ENCODE measurements around the gene TSPEAR. TPM values are rescaled to one million over a fixed set of nuclear protein-coding genes. Genes with fewer than 3 reads are reported as not detected.

Gene TSPEAR
- total and polyA plus RNA-seq, 2 of the 13 experiments (the other 11 are each of a cell fraction or from before 2014, with no cell fraction given) = 0.07 to 0.32 TPM

DNA sequence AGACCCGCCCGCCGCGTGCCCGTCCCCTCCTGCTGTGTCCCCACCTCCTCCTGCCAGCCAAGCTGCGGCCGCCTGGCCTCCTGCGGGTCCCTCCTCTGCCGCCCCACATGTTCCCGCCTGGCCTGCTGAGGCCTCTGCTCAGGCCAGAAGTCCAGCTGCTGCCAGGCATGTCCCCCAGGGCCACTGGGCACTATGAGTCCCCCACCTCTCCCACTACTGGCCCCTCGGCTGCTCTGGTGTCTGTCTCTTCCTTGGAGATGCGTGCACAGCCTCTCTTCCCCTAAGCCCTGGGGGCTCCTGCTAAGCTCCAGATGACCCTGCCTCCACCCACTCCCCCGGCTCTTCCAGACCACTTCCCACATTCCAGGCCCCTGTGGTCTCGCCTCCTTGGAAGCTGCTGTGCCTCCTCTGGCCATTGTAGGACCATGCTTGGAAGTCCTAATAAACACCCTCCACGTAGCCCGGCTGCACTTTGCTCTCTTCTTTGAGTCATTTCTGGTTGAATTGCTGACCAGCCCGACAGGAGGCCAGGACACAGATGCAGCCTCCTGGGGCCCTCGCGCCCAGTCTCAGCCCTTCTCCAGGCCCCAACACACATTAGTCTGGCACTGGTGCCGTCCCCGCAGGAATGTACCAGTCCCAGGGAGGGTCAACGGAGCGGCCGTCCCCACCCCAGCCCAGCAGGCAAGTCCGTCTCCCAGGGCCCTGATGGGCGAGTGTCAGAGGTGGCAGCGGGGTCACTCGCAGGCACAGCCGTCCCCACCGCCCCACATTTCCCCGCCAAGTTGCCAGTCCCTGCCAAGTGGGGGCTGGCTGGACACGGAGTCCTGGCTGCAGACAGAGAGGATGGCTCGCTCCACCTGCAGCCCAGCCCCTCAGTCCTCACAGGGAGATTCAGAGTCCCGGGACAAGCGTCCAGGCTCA lies 13.3 kb downstream of the TSPEAR start (continued):
- TF ChIP-seq, protein P1, sequence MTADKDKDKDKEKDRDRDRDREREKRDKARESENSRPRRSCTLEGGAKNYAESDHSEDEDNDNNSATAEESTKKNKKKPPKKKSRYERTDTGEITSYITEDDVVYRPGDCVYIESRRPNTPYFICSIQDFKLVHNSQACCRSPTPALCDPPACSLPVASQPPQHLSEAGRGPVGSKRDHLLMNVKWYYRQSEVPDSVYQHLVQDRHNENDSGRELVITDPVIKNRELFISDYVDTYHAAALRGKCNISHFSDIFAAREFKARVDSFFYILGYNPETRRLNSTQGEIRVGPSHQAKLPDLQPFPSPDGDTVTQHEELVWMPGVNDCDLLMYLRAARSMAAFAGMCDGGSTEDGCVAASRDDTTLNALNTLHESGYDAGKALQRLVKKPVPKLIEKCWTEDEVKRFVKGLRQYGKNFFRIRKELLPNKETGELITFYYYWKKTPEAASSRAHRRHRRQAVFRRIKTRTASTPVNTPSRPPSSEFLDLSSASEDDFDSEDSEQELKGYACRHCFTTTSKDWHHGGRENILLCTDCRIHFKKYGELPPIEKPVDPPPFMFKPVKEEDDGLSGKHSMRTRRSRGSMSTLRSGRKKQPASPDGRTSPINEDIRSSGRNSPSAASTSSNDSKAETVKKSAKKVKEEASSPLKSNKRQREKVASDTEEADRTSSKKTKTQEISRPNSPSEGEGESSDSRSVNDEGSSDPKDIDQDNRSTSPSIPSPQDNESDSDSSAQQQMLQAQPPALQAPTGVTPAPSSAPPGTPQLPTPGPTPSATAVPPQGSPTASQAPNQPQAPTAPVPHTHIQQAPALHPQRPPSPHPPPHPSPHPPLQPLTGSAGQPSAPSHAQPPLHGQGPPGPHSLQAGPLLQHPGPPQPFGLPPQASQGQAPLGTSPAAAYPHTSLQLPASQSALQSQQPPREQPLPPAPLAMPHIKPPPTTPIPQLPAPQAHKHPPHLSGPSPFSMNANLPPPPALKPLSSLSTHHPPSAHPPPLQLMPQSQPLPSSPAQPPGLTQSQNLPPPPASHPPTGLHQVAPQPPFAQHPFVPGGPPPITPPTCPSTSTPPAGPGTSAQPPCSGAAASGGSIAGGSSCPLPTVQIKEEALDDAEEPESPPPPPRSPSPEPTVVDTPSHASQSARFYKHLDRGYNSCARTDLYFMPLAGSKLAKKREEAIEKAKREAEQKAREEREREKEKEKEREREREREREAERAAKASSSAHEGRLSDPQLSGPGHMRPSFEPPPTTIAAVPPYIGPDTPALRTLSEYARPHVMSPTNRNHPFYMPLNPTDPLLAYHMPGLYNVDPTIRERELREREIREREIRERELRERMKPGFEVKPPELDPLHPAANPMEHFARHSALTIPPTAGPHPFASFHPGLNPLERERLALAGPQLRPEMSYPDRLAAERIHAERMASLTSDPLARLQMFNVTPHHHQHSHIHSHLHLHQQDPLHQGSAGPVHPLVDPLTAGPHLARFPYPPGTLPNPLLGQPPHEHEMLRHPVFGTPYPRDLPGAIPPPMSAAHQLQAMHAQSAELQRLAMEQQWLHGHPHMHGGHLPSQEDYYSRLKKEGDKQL (CRISPR knock-in tag; IDR thresholded peaks at IDR 0.05; ENCODE audit: low read depth) = no peak
- TF ChIP-seq NFKBIZ (CRISPR knock-in tag; IDR thresholded peaks at IDR 0.05) = no peak
- TF ChIP-seq, protein P2, sequence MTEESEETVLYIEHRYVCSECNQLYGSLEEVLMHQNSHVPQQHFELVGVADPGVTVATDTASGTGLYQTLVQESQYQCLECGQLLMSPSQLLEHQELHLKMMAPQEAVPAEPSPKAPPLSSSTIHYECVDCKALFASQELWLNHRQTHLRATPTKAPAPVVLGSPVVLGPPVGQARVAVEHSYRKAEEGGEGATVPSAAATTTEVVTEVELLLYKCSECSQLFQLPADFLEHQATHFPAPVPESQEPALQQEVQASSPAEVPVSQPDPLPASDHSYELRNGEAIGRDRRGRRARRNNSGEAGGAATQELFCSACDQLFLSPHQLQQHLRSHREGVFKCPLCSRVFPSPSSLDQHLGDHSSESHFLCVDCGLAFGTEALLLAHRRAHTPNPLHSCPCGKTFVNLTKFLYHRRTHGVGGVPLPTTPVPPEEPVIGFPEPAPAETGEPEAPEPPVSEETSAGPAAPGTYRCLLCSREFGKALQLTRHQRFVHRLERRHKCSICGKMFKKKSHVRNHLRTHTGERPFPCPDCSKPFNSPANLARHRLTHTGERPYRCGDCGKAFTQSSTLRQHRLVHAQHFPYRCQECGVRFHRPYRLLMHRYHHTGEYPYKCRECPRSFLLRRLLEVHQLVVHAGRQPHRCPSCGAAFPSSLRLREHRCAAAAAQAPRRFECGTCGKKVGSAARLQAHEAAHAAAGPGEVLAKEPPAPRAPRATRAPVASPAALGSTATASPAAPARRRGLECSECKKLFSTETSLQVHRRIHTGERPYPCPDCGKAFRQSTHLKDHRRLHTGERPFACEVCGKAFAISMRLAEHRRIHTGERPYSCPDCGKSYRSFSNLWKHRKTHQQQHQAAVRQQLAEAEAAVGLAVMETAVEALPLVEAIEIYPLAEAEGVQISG (CRISPR knock-in tag; IDR thresholded peaks at IDR 0.05) = 0 out of 2 replicates have a peak, but pooled peaks have one; percentile 23
- TF ChIP-seq, protein P3, sequence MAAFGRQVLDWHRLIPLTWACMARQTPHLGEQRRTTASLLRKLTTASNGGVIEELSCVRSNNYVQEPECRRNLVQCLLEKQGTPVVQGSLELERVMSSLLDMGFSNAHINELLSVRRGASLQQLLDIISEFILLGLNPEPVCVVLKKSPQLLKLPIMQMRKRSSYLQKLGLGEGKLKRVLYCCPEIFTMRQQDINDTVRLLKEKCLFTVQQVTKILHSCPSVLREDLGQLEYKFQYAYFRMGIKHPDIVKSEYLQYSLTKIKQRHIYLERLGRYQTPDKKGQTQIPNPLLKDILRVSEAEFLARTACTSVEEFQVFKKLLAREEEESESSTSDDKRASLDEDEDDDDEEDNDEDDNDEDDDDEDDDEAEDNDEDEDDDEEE (CRISPR knock-in tag; IDR thresholded peaks at IDR 0.05) = no peak
- no peak for TF ChIP-seq ZNF124 (CRISPR knock-in tag; IDR thresholded peaks at IDR 0.05)
- TF ChIP-seq BRD4 (CRISPR knock-in tag; IDR thresholded peaks at IDR 0.05) = no peak
- TF ChIP-seq NFIB (CRISPR knock-in tag; IDR thresholded peaks at IDR 0.05; ENCODE audit: borderline replicate concordance) = no peak
- TF ChIP-seq ZBTB8A (CRISPR knock-in tag; IDR thresholded peaks at IDR 0.05; ENCODE audit: borderline replicate concordance, low read depth) = no peak
- TF ChIP-seq RBM39 (IDR thresholded peaks at IDR 0.05; ENCODE audit: low read depth, low read length, poor library complexity, severe bottlenecking) = no peak
- no peak for TF ChIP-seq KDM1A (CRISPR knock-in tag; IDR thresholded peaks at IDR 0.05)
- TF ChIP-seq HOXD1 (CRISPR knock-in tag; IDR thresholded peaks at IDR 0.05) = no peak
- TF ChIP-seq, protein P4, sequence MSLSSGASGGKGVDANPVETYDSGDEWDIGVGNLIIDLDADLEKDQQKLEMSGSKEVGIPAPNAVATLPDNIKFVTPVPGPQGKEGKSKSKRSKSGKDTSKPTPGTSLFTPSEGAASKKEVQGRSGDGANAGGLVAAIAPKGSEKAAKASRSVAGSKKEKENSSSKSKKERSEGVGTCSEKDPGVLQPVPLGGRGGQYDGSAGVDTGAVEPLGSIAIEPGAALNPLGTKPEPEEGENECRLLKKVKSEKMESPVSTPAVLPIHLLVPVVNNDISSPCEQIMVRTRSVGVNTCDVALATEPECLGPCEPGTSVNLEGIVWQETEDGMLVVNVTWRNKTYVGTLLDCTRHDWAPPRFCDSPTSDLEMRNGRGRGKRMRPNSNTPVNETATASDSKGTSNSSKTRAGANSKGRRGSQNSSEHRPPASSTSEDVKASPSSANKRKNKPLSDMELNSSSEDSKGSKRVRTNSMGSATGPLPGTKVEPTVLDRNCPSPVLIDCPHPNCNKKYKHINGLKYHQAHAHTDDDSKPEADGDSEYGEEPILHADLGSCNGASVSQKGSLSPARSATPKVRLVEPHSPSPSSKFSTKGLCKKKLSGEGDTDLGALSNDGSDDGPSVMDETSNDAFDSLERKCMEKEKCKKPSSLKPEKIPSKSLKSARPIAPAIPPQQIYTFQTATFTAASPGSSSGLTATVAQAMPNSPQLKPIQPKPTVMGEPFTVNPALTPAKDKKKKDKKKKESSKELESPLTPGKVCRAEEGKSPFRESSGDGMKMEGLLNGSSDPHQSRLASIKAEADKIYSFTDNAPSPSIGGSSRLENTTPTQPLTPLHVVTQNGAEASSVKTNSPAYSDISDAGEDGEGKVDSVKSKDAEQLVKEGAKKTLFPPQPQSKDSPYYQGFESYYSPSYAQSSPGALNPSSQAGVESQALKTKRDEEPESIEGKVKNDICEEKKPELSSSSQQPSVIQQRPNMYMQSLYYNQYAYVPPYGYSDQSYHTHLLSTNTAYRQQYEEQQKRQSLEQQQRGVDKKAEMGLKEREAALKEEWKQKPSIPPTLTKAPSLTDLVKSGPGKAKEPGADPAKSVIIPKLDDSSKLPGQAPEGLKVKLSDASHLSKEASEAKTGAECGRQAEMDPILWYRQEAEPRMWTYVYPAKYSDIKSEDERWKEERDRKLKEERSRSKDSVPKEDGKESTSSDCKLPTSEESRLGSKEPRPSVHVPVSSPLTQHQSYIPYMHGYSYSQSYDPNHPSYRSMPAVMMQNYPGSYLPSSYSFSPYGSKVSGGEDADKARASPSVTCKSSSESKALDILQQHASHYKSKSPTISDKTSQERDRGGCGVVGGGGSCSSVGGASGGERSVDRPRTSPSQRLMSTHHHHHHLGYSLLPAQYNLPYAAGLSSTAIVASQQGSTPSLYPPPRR (CRISPR knock-in tag; IDR thresholded peaks at IDR 0.05; ENCODE audit: borderline replicate concordance) = no peak
- no peak for TF ChIP-seq NPAS2 (CRISPR knock-in tag; IDR thresholded peaks at IDR 0.05; ENCODE audit: borderline replicate concordance)
